Rectal smooth muscle tissue (tissue), 1 donor: ENCODE measurements around the gene CACFD1.

Source experiments
- H3K27ac ChIP-seq: one replicate; pipeline ENCODE4 v1.7.0; 2013; ENCODE audit warnings: low read depth, low read length, inconsistent platforms
- H3K27me3 ChIP-seq: one replicate; pipeline ENCODE4 v1.7.0; 2013; ENCODE audit warnings: low read length; ENCODE audit not compliant: control insufficient read depth, insufficient read depth
- H3K36me3 ChIP-seq: one replicate; pipeline ENCODE4 v1.7.0; 2013; ENCODE audit warnings: low read length; ENCODE audit not compliant: control insufficient read depth, insufficient read depth
- H3K4me1 ChIP-seq: one replicate; pipeline ENCODE4 v1.7.0; 2013; ENCODE audit warnings: low read length; ENCODE audit not compliant: control insufficient read depth, insufficient read depth
- H3K4me3 ChIP-seq: one replicate; pipeline ENCODE4 v1.7.0; 2013; ENCODE audit warnings: low read length
- H3K9ac ChIP-seq: one replicate; pipeline ENCODE4 v1.7.0; 2013; ENCODE audit warnings: low read length

CACFD1 gene

DNA sequence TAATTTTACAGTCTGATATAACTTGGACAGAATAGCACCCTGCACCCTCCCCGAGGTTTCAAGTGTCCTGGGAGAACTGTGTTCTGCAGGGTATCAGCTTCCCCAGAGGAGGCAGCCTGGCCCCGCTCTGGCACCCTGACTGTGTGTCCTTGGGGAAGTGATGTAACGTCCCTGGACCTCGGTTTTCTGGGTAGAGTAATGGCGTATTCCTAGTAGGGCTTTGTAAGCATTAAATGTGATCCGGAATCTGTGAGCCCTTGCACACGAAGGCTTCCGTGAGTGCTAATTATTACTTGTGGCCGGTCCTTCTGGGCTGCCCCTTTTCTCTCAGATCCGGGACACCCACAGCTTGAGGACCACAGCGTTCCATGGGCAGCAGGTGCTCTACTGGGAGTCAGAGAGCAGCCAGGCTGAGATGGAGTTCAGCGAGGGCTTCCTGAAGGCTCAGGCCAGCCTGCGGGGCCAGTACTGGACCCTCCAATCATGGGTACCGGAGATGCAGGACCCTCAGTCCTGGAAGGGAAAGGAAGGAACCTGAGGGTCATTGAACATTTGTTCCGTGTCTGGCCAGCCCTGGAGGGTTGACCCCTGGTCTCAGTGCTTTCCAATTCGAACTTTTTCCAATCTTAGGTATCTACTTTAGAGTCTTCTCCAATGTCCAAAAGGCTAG lies 1.0 kb upstream of the CACFD1 start:
- Histone ChIP-seq H3K9ac (no peak overlapping the region), H3K4me1 (peaks cover 4% of the 10 kb centered on the region), H3K27ac (no peak overlapping the region), H3K36me3 (no peaks in the 10 kb centered on the region), H3K27me3 (no peaks in the 10 kb centered on the region), H3K4me3 (peak overlapping the region; percentile 44)

DNA sequence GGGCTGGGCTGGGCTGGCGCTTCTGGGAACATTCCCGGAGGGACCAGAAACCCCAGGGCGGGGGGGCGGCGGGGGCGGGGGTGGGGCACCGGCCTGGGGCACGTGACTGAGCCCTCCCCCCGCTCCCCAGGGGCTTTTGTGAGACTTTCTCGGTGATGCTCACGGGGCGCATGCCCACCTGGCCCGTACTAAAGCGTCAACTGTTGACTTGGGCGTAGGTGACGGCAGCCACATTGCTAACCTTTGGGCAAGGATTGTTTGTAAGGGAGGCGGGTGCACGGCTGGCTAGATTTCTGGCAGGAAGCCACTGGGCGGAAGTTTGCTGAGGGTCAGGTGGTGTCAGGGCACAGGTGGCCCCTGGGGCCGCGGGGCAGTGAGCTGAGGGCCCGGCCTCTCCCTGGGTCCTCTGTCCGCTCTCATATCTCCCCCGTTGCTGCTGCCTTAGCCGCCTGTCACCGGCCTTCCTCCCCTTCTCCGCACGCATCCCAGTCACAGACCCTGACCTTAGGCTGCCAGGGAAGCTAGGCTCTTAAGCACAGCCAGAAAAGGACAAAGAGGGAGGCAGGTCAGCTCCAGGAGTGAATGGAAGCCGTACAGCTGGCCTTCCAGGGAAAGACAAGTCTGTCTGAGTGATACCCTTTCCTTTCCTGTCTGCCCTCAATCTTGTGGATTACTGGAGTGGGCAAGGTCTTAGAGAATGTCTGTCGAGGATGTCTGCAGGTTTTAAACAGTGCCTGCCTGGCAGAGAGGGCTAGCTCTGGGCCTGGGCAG lies 812 bp downstream of the CACFD1 start:
- Histone ChIP-seq H3K27ac (peak overlapping the region; percentile 90), H3K4me3 (peak overlapping the region; percentile 73), H3K9ac (peak overlapping the region; percentile 70), H3K36me3 (no peaks in the 10 kb centered on the region), H3K27me3 (no peaks in the 10 kb centered on the region), H3K4me1 (peaks cover 4% of the 10 kb centered on the region)

DNA sequence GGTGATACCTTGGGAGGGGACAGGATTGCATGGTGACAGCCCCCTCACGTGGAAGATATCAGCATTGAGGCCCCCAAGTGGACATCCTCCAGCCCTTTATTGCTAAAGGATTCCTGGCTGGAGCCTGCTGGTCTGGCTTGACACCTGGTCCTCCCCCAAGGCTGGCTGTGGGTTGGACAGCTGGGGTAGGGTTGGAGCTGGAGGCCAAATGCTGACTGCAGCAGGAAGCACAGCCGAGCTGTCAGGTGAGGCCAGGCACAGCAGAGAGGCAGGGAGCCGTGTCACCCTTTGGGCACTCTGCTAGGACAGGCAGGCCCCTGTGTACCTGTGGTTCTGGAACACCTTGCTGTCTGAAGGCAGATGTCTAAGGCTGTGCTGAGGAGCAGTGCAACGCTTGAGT lies 2.2 kb downstream of the CACFD1 start:
- Histone ChIP-seq H3K36me3 (peaks cover under 1% of the 10 kb centered on the region), H3K27me3 (no peaks in the 10 kb centered on the region), H3K27ac (no peak overlapping the region), H3K4me1 (peaks cover 4% of the 10 kb centered on the region), H3K4me3 (no peak overlapping the region), H3K9ac (no peak overlapping the region)

- Histone ChIP-seq H3K36me3 (peaks cover 3% of the 10 kb centered on the region), H3K4me3 (no peak overlapping the region), H3K4me1 (peaks cover 4% of the 10 kb centered on the region), H3K27ac (no peak overlapping the region), H3K9ac (no peak overlapping the region), H3K27me3 (no peaks in the 10 kb centered on the region)
Observed at GRCh38 chr9:133463234-133463863, 3.6 kb downstream of the CACFD1 start.

DNA sequence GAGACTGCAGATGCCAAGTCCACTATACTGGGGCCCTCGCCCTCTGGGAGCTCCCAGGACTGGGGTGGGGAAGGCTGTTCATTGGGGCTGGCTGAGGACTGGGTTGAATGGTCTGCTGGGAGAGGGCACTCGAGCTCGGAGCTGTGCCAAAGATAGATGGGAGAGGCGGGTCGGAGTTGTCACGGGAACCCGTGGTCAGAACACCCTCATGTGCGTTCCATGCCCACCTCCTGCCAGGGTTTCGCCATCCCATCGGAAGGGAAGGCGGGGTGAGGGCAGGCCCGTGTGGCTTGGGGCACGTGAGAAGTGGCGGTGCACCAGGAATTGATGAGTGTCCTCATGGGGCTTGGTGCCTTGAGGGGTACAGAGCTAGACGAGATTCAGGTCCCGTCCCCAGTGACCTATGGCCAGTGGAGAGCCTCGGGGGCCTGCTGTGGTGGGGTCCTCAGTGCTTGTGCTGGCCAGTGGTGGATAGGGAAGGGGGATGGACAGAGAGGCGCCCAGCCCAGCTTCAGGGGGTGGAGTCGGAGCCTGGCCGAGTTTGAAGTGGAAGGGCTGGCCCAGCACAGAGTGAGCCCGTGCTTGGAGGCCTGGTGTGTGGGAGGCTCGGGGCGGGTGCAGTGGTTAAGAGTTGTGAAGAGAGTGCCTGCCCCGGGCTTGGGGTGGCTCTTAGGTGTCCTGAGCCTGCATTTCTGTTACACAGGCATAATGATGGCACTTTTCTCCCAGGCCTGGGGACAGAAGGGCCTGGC lies 4.3 kb downstream of the CACFD1 start:
- Histone ChIP-seq H3K4me3 (no peak overlapping the region), H3K27me3 (no peaks in the 10 kb centered on the region), H3K4me1 (peaks cover 2% of the 10 kb centered on the region), H3K9ac (no peak overlapping the region), H3K27ac (no peak overlapping the region), H3K36me3 (peaks cover 3% of the 10 kb centered on the region)

GRCh38 chr9:133464638-133465037 lies 4.9 kb downstream of the CACFD1 start:
- H3K27ac ChIP-seq, result no peak overlapping the region
- peaks cover 3% of the 10 kb centered on the region for H3K36me3 ChIP-seq
- H3K9ac ChIP-seq, result no peak overlapping the region
- no peaks in the 10 kb centered on the region for H3K27me3 ChIP-seq
- H3K4me1 ChIP-seq, result peaks cover 2% of the 10 kb centered on the region
- no peak overlapping the region for H3K4me3 ChIP-seq

GRCh38 chr9:133465984-133466383 lies 6.2 kb downstream of the CACFD1 start:
- Histone ChIP-seq H3K27me3 (no peaks in the 10 kb centered on the region), H3K9ac (no peak overlapping the region), H3K4me3 (no peak overlapping the region), H3K27ac (no peak overlapping the region), H3K36me3 (peaks cover 3% of the 10 kb centered on the region), H3K4me1 (peaks cover 1% of the 10 kb centered on the region)

- Histone ChIP-seq H3K4me3 (no peak overlapping the region), H3K36me3 (peaks cover 3% of the 10 kb centered on the region), H3K4me1 (no peaks in the 10 kb centered on the region), H3K9ac (no peak overlapping the region), H3K27ac (no peak overlapping the region), H3K27me3 (no peaks in the 10 kb centered on the region)
Observed at GRCh38 chr9:133467101-133467500, 7.3 kb downstream of the CACFD1 start.

- no peaks in the 10 kb centered on the region for H3K27me3 ChIP-seq
- H3K4me1 ChIP-seq, result no peaks in the 10 kb centered on the region
- no peak overlapping the region for H3K9ac ChIP-seq
- no peak overlapping the region for H3K4me3 ChIP-seq
- peaks cover 3% of the 10 kb centered on the region for H3K36me3 ChIP-seq
- no peak overlapping the region for H3K27ac ChIP-seq
Observed at GRCh38 chr9:133468374-133468773, 8.6 kb downstream of the CACFD1 start.

GRCh38 chr9:133468777-133469421 lies 9.1 kb downstream of the CACFD1 start:
- Histone ChIP-seq H3K4me1 (no peaks in the 10 kb centered on the region), H3K27me3 (no peaks in the 10 kb centered on the region), H3K27ac (no peak overlapping the region), H3K4me3 (no peak overlapping the region), H3K36me3 (peaks cover 3% of the 10 kb centered on the region), H3K9ac (no peak overlapping the region)

GRCh38 chr9:133470427-133470924 lies 10.7 kb downstream of the CACFD1 start:
- peaks cover 5% of the 10 kb centered on the region for H3K36me3 ChIP-seq
- no peak overlapping the region for H3K27ac ChIP-seq
- H3K4me3 ChIP-seq, result no peak overlapping the region
- H3K9ac ChIP-seq, result no peak overlapping the region
- no peaks in the 10 kb centered on the region for H3K4me1 ChIP-seq
- no peaks in the 10 kb centered on the region for H3K27me3 ChIP-seq

DNA sequence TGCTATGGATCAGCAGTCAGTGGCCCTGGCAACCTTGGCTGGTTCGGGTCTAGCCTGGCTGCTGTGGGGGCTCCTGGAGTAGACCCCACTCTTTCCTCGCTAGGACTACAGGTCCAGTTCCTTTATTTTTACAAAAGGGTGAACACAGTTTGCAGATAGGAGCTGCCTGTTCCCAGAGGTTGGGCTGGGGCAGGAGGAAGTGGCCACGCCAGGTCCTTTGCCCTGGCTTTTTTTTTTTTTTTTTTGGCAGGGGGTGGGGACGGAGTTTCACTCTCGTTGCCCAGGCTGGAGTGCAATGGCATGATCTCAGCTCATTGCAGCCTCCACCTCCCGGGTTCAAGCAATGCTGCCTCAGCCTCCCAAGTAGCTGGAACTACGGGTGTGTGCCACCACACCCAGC lies 11.2 kb downstream of the CACFD1 start:
- Histone ChIP-seq H3K4me3 (no peak overlapping the region), H3K9ac (no peak overlapping the region), H3K36me3 (peaks cover 5% of the 10 kb centered on the region), H3K27me3 (no peaks in the 10 kb centered on the region), H3K27ac (no peak overlapping the region), H3K4me1 (no peaks in the 10 kb centered on the region)
